ENCODE data around the gene DENND1B.
"Not testable (repeated sequence)": the region's sequence is repeated elsewhere in the genome, so short reads cannot be mapped to it uniquely, and the experiment has no call there.

DENND1B gene

GRCh38 chr1:197782722-197783360 is 7.6 kb upstream of the DENND1B start:
- DNase-seq (ENCODE audit: low spot score): no peak

DNA sequence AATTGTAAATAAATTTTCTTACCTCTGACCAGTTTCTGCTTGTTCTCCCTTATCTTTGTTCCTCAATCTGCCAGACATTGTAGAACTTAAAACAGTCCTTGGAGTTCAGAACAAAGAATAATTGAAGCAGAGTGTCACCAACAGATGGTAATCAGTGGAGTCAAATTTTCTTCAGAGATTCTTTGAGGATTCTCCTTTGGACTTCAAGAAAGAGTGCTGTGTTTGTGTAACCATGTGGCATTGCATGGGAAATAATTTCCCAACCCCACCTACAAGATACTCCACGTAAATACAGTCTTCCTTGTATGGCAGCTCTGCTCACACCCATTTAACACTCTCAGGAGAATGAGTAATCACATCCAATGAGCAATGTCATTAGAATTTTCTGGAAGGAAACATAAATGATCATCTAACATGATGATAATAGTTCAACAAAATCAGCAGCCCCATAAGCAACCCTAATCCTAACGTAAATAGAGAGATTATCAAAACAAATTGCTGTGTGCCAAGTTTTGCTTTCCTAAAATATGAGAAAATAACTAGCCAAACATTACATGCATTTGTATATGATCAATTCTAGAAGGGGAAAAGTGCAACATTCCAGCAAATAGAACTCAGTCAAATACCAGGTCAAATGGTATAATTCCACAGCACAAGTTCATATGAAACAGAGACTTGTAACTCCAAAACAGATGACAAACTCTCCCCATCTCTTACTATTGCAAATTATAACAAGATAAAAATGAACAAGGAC is 6.9 kb upstream of the DENND1B start:
- no peak for DNase-seq (ENCODE audit: low spot score)

GRCh38 chr1:197779921-197780320 is 4.6 kb upstream of the DENND1B start:
- DNase-seq (ENCODE audit: low spot score): no peak

DNA sequence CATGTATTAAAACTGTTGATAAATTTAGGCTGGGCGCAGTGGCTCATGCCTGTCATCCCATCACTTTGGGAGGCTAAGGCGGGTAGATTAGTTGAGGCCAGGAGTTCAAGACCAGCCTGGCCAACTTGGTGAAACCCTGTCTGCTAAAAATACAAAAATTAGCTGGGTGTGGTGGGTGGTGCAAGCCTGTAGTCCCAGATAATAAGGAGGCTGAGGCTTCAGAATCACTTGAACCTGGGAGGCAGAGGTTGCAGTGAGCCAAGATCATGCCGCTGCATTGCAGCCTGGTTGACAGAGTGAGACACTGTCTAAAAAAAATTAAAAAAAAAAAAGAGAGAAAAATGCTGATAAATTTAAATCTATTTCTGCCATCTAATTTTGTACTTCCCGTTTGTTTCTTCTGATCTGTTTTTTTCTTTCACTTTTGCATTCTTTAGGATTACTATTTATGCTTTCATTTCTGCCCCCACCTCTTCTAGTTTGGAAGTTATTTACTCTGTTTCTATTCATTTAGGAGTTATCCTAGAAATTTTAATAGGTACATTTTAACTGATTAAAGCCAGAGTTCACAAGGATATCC is 3.2 kb upstream of the DENND1B start:
- no peak for DNase-seq (ENCODE audit: low spot score)

GRCh38 chr1:197776351-197777105 is 1.2 kb upstream of the DENND1B start:
- DNase-seq (ENCODE audit: low spot score): no peak

- DNase-seq (ENCODE audit: low spot score): peak; percentile 74
These were observed 606 bp downstream of the DENND1B start for GRCh38 chr1:197774466-197775281.

DNA sequence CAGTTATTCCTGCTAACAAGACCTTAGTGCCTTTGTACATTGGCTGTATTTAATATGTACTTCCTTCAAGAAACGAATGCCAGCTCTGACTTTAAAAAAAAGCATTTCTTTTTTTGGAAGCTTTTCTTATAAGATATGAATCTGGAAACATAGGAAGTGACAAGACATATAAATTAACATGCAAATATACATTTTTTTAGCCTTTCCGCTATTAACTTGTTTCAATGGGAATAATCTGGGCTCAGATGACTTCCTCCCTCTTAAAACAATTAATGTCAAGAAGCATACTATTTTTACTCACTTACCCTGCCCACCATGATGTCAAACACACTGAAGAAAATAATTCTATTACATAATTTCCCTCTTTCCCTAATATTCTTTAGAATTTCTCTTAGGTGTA is 1.4 kb downstream of the DENND1B start:
- no peak for DNase-seq (ENCODE audit: low spot score)

DNA sequence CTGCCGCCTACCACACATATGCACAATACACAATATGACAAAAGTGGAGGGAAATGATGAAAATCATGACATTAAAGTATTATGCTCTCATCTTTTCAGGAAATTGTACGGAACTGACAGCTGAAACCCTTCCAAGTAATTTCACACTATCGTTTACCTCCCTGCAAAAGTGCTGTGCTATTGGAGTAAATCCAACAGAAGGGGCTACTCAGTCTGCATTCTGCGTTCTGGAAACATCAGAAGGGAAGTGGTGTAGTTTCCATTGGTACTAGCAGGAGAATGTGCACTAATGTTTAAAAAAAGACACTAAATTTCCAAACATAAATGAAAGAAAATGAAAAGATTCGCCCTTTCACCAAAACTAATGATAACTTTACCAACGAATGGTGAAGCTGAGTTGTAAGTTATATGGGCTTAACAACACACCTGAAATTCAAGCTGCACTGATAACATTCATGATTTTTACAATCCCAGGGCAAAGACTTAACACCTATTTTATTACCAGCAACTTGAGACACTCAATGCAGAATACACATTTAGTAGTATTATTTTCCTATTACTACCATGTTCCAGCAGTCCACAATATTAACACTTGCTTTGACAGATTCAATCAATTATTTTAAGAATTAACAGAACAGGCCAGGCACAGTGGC is 3.2 kb downstream of the DENND1B start:
- DNase-seq (ENCODE audit: low spot score): no peak

GRCh38 chr1:197771386-197771785 is 3.9 kb downstream of the DENND1B start:
- DNase-seq (ENCODE audit: low spot score): no peak

GRCh38 chr1:197770243-197770642 is 5.0 kb downstream of the DENND1B start:
- DNase-seq (ENCODE audit: low spot score): no peak

DNA sequence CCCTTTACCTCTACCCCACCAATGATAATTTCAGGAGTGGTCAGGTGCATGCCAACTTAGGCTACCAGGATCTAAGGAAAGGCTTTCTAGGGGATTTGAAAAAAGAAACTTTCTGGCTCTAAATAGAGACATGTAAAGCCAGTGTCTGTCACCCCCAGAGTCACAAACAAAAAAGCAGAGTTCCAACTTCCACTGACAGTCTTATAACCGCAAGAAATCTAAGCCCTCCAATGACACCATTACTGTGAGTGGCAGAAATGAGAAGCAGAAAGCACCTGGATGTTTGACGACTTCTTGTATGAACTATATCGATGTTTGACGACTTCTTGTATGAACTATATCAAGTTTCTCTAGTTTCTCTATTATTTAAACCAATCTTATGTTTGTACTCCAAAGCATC is 6.0 kb downstream of the DENND1B start:
- no peak for DNase-seq (ENCODE audit: low spot score)

DNA sequence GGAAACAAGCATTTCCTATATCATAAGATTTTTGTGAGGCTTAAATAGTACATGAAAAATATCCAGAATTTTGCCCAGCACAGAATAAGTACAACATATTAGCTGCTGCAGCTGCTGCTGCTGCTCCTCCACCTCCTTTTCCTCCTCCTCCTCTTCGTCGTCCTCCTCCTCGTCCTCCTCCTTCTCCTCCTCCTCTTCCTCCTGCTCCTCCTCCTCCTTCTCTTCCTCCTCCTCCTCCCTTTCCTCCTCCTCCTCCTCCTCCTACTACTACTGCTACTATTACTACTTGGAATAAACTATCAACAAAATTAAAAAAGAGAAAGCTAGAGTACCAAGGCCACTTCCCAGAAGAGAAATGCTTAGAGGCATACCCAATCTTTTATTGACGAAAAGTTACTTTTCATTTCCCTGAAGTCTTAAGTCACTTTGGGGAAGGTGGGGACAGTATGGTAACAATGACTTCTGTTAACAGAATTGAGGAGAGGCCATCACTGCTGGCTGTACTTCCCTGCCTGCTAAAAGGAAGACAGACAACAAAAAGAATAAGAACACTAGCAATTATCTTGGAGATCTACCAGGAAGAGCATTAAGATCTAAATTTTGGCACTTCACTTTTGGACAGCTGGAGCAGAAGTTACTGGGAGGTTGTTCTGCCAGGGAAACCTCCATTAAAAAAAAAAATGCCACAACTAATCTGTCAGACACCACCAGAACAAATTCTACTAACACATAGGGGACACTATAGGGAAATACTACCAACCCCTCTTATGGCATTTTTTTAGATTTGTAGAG is 7.1 kb downstream of the DENND1B start:
- no peak for DNase-seq (ENCODE audit: low spot score)

DNA sequence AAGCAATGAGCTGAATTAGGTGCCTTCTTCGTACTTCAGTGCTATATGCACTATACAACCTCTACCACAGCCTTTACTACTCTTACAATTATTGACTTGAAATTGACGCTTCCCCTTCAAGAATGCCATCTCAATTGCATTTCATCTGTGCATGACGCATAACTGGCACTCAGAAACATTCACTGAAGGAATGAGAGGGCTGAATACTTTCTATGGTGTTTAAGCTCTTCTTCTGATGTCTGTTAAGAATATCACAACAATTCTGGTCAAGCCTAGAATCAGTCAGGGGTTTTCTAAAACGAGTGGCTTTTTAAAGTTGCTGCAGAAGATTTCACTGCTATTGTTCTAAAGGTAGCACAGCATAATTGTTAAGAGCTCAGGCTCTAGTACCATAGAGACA is 11.5 kb downstream of the DENND1B start:
- DNase-seq (ENCODE audit: low spot score): no peak

DNA sequence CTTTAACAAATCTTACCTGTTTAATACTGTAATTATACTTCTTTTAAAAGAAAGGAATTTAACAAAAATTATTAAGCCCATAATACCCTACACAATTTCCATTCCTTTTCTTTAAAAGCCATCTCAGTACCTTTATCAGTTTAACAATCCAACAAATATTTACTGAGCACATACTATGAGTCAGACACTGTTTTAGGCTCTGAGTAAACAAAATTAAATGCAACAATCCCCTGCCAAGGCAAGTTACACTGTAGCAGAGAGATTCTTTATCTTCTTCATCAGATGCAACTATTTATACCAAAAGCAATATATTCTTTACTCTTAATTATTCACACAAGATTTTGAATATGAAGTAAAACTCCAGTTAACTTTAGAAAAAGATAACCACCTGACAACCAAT is 12.0 kb downstream of the DENND1B start:
- DNase-seq (ENCODE audit: low spot score): no peak

DNA sequence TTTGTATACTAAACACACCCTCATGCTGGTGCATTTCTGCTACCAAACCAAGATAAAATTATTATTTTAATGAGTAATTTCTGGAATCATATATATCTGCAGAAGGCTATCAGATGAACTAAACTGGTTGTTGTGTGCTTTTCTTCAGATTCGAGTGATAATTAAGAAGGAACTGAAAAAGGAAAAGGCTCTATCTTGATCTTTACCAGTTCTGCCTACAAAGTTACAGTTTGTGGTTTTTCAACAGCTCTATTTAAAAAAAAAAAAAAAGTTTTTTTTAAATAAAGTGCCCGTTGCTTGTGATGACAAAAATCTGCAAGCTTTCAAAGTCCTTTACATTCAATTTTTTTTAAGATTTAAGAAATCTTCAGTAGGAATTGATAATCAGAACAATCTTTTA is 13.6 kb downstream of the DENND1B start:
- no peak for DNase-seq (ENCODE audit: low spot score)

DNA sequence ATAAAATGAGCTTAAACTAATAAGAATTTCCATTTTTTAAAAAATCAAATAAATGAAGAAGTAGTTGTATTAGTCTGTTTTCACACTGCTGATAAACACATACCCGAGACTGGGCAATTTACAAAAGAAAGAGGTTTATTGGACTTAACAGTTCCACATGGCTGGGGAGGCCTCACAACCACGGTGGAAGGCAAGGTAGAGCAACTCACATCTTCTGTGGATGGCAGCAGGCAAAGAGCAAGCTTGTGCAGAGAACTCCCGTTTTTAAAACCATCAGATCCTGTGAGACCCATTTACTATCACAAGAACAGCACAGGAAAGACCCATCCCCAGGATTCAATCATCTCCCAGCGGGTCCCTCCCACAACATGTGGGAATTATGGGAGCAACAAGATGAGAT is 19.7 kb downstream of the DENND1B start:
- DNase-seq (ENCODE audit: low spot score): not testable (repeated sequence)

- not testable (repeated sequence) for DNase-seq (ENCODE audit: low spot score)
These were observed 22.6 kb downstream of the DENND1B start for GRCh38 chr1:197752652-197753164.

DNA sequence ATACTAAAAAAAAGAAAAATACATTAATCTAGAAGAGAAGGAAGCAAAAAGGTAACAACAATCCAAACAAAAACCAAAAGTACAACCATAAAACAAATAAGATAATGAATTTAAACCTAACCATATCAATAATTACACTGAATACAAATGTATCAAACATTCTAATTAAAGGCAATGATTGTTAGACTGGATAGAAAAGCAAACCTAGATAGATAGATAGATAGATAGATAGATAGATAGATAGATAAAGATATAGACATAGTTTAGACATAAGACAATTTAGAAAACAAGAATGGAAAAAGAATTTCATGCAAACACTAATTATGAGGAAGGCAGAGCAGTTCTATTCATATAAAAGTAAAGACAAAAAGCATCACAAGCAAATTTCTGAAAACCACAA is 24.9 kb downstream of the DENND1B start:
- no peak for DNase-seq (ENCODE audit: low spot score)

GRCh38 chr1:197745911-197746310 is 29.4 kb downstream of the DENND1B start:
- no peak for DNase-seq (ENCODE audit: low spot score)

- DNase-seq (ENCODE audit: low spot score): no peak
These were observed 30.3 kb downstream of the DENND1B start for GRCh38 chr1:197744979-197745378.

All from D341Med (cell line).